Stimulated activated CD8-positive, alpha-beta memory T cell treated with anti-CD3 and anti-CD28 coated beads, Interleukin-2, amount 100 ng/mL, for 48 hours (primary cell): Measurements from ENCODE around the gene HECTD4.
"Not testable (repeated sequence)": the region's sequence is repeated elsewhere in the genome, so short reads cannot be mapped to it uniquely, and the experiment has no call there.

Experiments
- DNase-seq, 2 donors: peaks; one replicate each; pipeline ENCODE4 v3.0.0-alpha.2; 2020; ENCODE audit warnings: low read depth in 2 of 2

The HECTD4 gene

GRCh38 chr12:112266473-112266872 lies 115.8 kb downstream of the HECTD4 start:
- DNase-seq = no peak

GRCh38 chr12:112261559-112261958 lies 120.7 kb downstream of the HECTD4 start:
- DNase-seq = no peak

- no peak for DNase-seq
Observed at GRCh38 chr12:112258926-112259325, 123.3 kb downstream of the HECTD4 start.

- DNase-seq = no peak
Observed at GRCh38 chr12:112256780-112257179, 125.5 kb downstream of the HECTD4 start.

- no peak for DNase-seq
Observed at GRCh38 chr12:112252184-112252583, 130.0 kb downstream of the HECTD4 start.

GRCh38 chr12:112244902-112245301 lies 137.3 kb downstream of the HECTD4 start:
- not testable (repeated sequence) for DNase-seq

GRCh38 chr12:112243255-112244110 lies 138.7 kb downstream of the HECTD4 start:
- DNase-seq = no peak

- no peak for DNase-seq
Observed at GRCh38 chr12:112241176-112241575, 141.1 kb downstream of the HECTD4 start.

- no peak for DNase-seq
Observed at GRCh38 chr12:112239881-112240280, 142.3 kb downstream of the HECTD4 start.

GRCh38 chr12:112239020-112239419 lies 143.2 kb downstream of the HECTD4 start:
- DNase-seq = no peak

GRCh38 chr12:112238441-112238840 lies 143.8 kb downstream of the HECTD4 start:
- DNase-seq = no peak

- no peak for DNase-seq
Observed at GRCh38 chr12:112236786-112237185, 145.4 kb downstream of the HECTD4 start.

GRCh38 chr12:112236386-112236785 lies 145.8 kb downstream of the HECTD4 start:
- no peak for DNase-seq

- no peak for DNase-seq
Observed at GRCh38 chr12:112234303-112234702, 147.9 kb downstream of the HECTD4 start.

- DNase-seq = no peak
Observed at GRCh38 chr12:112233242-112233641, 149.0 kb downstream of the HECTD4 start.

GRCh38 chr12:112230136-112230535 lies 152.1 kb downstream of the HECTD4 start:
- no peak for DNase-seq

- no peak for DNase-seq
Observed at GRCh38 chr12:112226768-112227167, 155.5 kb downstream of the HECTD4 start.

- DNase-seq = not testable (repeated sequence)
Observed at GRCh38 chr12:112220628-112221027, 161.6 kb downstream of the HECTD4 start.

- DNase-seq = no peak
Observed at GRCh38 chr12:112219195-112219594, 163.0 kb downstream of the HECTD4 start.

- no peak for DNase-seq
Observed at GRCh38 chr12:112218150-112218549, 164.1 kb downstream of the HECTD4 start.

- no peak for DNase-seq
Observed at GRCh38 chr12:112217647-112218046, 164.6 kb downstream of the HECTD4 start.

- no peak for DNase-seq
Observed at GRCh38 chr12:112216223-112216622, 166.0 kb downstream of the HECTD4 start.

- DNase-seq = no peak
Observed at GRCh38 chr12:112214064-112214463, 168.2 kb downstream of the HECTD4 start.
